Activated CD4-positive, alpha-beta T cell treated with anti-CD3 and anti-CD28 coated beads, Interleukin-2, amount 50 U/mL, for 24 hours (primary cell): ENCODE measurements around the gene HAND1.

Experiments used
- DNase-seq, 2 donors: peaks; one replicate each; pipeline ENCODE4 v3.0.0-alpha.2; 2020; ENCODE audit warnings: low read depth in 1 of 2, low spot score in 1 of 2

The HAND1 gene

DNA sequence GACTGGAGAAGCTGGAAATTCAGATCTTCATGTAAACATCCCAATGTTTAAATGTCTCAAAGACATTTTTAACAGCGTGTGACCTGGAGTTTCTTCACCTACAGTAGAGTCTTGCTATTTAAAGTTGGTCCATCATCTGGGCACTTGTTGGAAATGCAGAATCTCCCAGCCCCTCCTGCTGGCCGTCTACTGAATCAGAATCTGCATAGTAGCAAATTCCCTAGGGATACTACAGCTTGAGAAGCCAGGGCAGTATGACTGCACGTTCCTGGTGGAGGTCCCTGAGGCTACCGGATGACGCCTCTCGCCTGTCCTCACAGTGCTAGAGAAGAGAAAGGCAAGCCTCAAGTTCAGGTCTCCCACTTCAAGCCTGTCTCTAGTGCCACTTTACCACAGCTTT lies 16.5 kb downstream of the HAND1 start:
- no peak for DNase-seq

DNA sequence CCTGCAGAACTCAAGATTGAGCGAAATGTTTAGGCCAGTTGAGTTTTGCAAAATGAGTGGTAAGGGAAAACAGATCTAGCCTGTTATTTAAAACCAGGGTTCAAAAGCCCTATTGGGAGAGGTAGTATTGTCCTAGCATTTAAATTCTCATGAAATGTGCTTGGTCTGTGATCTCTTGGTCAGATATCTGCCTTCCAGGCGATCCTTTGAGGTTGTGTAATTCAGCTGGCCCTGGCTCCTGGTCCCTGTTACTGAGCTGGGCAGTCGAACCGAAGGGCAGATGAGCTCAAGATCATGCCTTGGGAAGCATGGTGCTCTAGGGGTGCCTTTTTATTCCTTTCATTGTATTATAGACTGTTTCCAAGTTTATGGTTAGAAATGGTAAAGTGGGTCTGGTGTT lies 17.9 kb downstream of the HAND1 start:
- DNase-seq: no peak

DNA sequence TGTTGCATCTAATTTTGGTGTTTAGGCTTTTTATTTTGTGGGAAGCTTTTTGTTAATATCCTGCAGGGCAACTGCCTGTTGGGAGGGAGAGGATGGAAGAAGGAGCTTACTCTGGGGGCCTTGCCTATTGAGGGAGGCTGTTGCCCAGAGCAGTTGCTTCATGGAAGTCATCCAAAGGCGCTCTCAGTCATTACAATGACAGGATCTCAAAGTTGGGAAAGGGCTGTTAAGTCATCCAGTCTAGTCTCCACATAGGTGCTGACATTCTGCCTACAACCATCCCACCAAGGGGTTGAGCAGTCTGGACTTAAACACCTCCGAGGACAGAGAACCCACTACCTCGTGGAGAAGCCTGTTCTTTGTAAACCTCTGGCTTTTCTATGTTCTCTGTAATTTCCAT lies 19.0 kb downstream of the HAND1 start:
- no peak for DNase-seq

DNA sequence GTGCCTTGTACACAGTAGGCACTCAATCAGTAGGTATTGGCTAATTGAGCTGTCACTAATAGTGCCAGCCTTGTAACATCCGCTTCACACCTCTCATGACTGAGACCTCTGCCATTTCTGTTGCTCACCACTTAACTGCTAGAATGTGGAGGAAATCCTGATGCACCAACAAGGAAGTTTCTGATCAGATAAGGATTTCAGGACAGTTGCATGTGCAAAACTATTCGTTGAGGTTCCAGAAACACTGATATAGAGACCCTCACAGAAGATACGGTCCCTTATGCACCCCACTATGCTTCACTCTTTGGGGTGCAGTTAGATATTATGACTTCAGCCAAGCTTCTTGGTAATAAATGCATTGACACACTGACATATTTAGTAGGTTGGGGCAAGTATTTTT lies 21.5 kb downstream of the HAND1 start:
- DNase-seq: no peak

DNA sequence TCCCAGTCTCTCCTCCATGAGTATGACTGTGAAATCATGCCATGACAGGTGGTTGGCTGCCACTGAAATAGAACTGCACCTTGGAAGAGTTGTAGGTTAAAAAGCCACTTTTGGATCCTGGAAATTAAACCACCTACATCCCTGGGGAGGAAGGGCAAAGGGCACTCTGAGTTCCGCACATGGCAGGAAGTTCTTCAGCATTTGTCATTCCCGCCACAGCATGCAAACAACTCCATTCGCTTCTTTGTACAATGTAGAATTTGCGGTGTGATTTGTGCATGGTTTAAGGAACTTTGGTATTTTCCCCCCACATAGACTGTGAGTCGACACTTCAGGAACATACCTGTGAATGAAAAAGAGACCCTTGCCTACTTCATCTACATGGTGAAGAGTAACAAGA lies 22.4 kb downstream of the HAND1 start:
- DNase-seq: no peak

DNA sequence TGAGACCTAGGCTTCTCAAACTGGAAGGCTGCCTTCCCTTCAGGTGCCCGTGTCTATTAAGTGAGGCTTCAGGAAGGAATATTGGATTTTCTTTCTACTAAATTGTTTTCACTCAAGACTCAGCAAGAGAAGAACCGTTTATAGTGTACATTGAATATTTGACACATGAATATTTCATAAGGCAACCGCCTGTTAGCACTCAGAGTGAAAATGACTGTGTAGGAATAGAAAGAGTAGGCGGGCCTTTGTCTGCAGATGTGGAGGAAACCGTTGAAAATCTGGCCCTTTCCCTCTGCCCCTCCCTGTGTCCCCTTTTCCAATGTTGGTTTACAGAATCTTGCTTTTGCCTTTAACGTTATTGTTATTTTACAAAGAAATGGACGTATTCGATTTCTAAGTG lies 26.1 kb downstream of the HAND1 start:
- DNase-seq: no peak

DNA sequence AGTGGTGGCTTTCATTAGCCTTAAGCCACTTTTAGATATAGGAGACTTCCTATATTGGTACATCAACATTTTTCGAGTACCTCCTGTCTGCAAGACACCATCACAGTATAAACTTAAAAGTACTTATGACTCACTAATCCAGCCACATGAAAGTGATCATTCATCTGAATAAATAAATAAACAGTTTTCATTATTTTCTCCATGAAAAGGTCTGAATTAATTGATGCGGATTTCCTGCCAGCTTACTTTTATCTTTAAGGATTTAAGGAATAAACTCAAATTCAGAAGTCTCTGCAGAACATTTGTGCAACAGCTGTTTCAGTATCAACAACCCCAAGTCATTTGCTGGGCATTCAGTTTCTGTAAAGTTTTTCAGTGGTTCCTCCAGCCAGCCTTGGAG lies 28.2 kb downstream of the HAND1 start:
- DNase-seq: no peak

DNA sequence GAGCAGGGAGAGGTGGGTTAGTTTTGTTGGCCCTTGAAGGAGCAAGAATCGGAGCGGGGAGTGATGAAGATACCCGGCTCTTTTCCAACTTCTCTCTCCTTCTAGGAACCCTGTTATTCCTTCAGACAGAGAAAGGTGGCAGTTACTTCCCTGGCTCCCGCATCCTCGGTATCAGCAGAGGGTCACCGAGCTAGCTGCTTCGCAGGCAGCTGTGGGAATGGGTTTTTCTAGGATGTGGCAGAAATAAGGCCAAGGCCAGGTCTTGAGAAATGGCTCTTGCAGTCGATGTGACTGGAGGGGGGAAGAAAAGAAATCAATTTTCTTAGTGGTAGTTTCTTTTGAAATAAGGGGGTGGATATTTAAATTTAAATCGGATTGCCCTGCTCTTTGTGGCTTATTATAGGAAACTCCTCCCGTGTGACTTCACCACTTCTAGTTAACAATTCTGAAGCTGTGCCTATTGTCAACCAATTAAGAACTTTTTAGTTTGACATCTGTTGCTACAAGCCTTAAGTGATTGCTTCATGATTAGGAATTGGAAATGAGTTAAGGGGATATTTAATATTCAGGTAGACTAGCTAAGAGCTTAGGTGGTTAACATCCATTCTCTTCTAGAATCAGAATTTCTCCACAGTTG lies 30.8 kb downstream of the HAND1 start:
- DNase-seq: no peak

DNA sequence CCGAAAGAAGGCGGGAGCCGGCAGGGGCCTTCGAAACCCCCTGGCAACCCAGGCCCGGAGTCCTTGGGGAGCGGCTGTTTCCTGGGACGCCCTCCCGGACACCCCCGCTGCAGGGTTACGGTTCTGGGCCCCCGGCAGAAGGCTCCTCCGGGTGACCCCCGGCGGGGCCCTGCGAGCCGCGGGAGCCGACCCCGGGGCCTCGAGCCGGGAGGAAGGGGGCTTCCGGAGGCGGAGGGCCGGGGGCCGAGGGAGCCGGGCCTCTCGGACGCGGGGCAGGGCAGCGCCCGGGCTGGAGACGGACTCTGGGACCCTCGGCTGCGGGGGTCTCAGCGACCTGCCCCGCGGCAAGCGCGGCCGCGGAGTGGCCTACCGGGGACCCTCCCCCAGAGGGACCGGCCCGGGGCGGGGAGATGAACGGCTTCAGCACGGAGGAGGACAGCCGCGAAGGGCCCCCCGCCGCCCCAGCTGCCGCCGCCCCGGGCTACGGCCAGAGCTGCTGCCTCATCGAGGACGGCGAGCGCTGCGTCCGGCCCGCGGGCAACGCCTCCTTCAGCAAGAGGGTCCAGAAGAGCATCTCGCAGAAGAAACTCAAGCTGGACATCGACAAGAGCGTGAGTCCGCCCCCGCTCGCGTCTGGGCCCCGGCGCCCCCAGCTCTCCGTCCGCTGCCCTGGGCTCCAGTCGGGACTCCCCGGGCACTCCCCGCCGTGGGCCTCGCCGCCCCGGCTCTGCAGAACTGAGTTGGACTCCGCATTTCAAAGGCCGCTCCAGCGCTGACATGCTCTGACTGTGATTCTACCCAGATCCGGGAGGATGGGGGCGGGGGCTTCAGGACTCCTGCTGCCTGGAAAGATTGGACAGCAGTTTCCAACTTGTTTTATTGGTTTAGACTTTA lies 31.6 kb downstream of the HAND1 start:
- peak in 1 of 2 donors; percentile 20 for DNase-seq

DNA sequence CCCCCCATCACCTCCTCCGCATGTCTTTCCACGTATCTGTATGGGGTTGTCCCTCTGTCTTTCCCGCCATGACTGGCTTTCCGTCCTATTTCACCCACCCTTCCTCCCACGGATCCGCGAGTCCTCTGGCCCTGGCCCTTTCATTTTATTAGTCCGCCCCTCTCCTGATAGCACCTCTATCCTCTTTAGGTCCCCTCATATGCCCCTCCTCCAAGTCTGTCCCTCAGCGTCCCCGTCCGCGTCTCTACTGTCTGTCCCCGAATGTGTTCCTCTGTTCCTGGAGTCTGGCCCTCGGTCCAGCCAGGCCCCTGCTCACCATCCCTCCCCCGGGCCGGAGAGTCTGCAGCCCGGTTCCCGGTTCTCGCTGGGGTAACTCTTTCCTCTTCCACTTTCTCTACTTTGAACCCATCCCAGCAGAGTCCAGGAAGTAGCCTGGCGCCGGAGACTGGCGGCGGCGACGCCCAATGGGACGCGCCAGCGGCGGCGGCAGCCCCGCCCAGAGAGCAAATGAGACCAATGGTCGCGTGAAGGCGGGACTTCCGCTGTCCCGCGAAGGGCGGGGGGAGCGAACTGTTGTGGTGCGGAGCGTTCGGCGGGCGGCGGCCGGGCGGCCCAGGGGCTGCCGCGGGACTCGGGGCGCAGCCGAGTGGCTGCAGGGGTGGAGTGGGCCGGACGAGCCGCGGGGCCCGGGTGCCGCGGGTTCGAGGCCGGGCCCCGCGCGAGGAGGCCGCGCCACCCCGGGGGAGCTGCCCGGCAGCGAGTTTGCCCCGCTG lies 32.4 kb downstream of the HAND1 start, which contains the start of gene SAP30L:
TSS of gene SAP30L (plus strand) at position 576 of the 773 bp plus-strand sequence. CDS start 608 bp downstream, outside the sequence.
- peak; percentile 87 to 89 for DNase-seq

DNA sequence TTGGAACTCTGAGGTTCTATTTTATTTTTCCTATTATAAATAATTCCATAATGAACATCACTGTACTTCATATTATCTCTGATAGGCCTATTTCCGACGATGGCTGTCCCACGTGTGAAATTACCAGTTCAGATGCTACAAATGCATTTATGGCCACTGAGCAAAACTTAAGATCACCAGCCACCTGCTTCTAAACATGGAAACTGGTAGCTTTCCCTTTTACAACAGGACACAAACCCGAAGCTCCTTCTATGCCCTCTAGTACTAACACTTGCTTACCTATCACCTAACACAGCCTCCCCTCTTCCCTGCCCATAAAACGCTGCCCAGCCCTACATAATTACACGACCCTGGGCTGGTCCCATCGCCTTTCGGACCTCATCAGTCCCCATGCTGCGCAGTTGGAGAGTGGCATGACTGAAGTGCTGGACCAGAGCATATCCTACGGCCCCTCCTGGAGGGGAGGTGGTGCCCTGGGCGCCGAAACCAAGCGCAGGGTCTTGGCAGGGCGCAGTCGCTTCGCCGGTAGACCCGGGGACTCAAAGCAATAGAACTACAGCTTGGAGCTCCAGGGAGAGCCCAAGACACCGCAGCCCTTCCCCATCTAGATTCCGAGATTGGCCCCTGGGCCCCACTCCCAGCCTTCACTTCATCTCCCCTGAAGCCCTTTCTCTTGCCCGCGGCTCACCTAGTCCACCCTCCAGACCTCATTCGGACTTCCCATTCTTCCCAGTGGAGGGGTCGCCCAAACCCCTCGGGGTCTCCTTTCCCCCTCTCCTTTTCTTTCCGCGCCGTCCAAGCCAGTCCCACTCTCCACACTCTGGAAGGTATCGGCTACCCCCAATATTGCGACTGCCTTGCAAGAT lies 33.2 kb downstream of the HAND1 start:
- no peak for DNase-seq

DNA sequence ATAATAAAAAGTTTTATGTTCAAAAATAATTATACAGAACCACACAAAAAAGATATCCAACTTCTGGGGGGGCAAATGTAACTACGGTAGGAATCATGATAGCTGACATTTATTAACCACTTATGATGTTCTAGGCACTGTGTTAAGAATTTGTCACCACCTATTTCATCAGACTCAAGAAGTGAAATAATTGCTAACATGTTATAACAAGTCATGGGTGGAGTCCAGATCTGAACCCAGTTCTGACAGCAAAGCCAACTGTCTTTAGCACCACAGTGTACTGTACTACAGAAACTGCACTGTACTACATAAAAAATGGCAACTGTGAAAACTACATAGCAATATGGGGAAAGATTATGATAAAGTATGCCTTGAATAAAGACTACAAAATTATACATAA lies 35.2 kb downstream of the HAND1 start:
- no peak for DNase-seq

DNA sequence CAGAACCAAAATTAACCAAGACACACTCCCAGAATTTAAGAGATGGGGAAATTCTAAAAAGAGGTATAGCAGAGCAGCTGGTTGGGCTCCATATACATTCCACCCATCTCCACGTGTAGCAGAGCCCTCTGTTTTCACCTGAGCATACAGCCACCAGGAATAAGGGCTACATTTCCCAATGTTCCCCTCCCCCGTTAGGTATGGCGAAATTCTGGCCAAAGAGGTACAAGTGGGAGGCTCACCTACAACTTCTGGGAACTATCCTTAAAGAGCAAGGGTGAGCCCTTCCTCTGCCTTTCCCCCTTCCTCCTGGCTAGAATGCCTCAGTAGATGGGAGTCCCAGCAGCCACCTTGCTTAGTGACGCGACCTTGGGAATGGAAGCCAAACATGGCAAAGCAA lies 37.5 kb downstream of the HAND1 start:
- no peak for DNase-seq

DNA sequence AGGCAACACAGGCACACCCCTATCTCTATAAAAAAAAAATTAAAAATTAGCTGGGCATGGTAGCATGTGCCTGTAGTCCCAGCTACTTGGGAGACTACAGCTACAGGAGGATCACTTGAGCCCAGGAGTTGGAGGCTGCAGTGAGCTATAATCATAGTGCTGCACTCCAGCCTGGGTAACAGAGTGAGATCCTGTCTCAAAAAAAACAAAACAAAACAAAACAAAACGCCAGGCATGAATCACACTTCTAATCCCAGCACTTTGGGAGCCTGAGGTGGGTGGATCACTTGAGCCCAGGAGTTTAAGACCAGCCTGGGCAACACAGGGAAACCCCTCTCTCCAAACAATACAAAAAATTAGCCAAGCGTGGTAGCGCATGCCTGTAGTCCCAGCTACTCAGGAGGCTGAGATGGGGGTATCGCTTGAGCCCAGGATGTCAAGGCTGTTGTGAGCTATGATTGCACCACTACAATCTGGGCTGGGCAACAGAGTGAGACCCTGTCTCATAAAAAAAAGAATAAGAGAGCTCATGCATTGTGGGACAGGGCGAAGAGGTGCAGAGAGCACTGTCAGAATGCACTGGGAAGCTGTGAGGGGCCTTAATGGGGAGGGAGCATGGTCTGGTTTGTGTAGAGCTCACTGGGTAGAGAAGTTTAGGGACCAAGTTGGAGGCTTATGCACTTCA lies 40.6 kb downstream of the HAND1 start:
- no peak for DNase-seq

DNA sequence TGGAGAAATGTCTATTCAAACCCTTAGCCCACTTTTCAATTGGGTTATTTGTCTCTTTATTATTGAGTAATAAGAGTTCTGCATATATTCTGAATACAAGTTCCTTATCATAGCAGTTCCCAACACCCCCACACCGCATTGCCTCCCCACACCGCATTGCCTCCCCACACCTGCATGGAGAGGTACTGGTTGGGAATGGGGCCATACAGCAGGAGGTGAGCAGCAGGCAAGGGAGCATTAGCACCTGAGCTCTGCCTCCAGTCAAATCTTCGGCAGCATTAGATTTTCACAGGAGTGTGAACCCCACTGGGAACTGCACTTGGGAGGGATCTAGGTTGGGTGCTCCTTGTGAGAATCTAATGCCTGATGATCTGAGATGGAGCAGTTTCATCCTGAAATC lies 42.8 kb downstream of the HAND1 start:
- DNase-seq: no peak

DNA sequence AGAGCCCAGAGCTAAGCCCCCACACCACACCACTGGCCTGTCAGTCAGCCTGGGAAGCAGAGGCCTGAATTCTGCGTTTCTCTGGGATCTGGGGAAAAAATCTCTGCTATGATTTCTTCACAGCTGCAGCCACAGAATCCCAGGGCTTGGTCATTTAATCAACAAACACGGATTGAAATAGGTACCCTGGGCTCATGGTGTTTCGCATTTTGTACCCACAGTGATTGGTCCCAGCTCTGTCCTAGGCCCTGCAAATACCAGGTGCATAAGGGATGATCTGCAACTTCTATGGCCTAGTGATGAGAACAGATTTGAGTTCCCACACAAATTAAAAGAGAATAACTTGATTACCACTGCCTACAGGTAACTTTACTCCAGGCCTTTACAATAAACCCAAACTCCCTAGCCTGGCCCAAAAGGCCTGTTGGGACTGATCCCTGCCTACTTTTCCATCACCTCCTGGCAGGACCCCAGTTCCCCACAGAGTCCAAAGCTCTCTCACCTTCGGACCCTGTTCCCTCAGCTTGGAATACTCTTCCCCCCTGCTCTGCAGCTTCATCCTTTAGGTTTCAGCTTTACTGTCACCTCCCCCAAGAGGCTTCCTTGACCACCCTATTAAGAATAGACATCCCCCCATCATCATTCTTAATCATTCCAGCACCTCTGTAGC lies 46.9 kb downstream of the HAND1 start:
- no peak for DNase-seq

DNA sequence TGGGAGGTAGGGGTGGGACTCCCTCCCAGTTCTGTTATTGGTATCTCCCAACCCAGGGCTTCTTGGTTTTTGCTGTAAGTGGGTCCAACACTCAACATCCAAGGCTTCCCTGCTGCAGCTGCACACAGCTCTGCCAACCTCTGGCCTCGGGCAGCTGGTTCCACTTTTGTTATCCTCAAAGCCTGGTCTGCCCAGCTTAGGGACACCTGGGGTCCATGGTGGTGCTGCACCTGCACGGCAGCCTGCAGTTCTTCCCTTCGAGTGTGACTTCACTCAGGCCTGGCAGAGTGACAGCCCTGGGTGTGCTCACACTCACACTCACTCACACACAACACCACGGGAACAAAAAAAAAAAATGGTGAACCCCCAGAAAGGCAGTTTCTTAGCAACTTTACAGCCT lies 47.6 kb downstream of the HAND1 start:
- DNase-seq: no peak

DNA sequence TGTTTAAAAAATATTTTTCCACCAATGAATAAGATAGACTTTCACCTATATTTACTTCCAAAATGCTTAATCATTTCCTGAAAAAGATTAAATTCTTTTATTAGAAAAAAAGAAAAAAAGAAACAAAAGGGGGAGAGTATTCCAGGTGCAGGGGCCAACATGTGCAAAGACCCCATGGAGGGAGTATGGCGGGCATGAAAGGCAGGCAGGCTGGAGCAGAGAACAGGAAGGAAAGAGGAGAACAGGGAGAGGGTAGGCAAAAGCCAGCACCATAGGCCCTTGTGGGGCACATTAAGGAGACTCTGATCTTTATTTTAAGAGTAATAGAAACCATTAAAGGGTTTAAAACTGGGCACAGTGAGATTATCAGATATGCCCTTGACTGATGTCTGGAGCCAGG lies 48.7 kb downstream of the HAND1 start:
- no peak for DNase-seq

DNA sequence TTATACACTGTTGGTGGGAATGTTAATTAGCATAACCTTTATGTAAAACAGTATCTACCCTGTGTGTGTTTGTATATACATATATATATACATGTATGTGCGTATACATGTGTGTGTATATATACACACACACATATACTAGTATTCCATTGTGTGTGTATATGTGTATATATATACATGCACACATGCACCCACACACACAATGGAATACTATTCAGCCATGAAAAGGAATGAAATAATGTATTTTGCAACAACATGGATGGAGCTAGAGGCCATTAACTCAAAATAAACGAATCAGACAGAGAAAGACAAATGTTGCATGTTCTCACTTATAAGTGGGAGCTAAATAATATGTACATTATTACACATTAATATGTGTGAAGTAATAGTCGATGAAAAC lies 49.8 kb downstream of the HAND1 start:
- DNase-seq: no peak
